SK-N-DZ (cell line): ENCODE results near the gene PPP1R18. TPM values are rescaled to one million over a fixed set of nuclear protein-coding genes. Genes with fewer than 3 reads are reported as not detected.
"Not testable (repeated sequence)": the region's sequence is repeated elsewhere in the genome, so short reads cannot be mapped to it uniquely, and the experiment has no call there.

Experiments used
- DNase-seq: peaks from one replicate; pipeline ENCODE4 v3.0.0-alpha.2; 2015; ENCODE audit warnings: low spot score
- polyA plus RNA-seq, 2 experiments: library from polyadenylated mRNA; depleted of rRNA; stranded (reverse); fragments of >200 nt; gene quantifications; 2 replicates each; pipeline ENCODE4 v1.2.3, GENCODE V29; 2014

PPP1R18 gene, protein sequence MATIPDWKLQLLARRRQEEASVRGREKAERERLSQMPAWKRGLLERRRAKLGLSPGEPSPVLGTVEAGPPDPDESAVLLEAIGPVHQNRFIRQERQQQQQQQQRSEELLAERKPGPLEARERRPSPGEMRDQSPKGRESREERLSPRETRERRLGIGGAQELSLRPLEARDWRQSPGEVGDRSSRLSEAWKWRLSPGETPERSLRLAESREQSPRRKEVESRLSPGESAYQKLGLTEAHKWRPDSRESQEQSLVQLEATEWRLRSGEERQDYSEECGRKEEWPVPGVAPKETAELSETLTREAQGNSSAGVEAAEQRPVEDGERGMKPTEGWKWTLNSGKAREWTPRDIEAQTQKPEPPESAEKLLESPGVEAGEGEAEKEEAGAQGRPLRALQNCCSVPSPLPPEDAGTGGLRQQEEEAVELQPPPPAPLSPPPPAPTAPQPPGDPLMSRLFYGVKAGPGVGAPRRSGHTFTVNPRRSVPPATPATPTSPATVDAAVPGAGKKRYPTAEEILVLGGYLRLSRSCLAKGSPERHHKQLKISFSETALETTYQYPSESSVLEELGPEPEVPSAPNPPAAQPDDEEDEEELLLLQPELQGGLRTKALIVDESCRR
- polyA plus RNA-seq (2014; cell fraction: cytosol; rRNA removed), result 28.9 and 34.9 TPM in 2 replicates
- polyA plus RNA-seq (2014; cell fraction: nucleus; rRNA removed), result 17.2 and 21.3 TPM in 2 replicates

DNA sequence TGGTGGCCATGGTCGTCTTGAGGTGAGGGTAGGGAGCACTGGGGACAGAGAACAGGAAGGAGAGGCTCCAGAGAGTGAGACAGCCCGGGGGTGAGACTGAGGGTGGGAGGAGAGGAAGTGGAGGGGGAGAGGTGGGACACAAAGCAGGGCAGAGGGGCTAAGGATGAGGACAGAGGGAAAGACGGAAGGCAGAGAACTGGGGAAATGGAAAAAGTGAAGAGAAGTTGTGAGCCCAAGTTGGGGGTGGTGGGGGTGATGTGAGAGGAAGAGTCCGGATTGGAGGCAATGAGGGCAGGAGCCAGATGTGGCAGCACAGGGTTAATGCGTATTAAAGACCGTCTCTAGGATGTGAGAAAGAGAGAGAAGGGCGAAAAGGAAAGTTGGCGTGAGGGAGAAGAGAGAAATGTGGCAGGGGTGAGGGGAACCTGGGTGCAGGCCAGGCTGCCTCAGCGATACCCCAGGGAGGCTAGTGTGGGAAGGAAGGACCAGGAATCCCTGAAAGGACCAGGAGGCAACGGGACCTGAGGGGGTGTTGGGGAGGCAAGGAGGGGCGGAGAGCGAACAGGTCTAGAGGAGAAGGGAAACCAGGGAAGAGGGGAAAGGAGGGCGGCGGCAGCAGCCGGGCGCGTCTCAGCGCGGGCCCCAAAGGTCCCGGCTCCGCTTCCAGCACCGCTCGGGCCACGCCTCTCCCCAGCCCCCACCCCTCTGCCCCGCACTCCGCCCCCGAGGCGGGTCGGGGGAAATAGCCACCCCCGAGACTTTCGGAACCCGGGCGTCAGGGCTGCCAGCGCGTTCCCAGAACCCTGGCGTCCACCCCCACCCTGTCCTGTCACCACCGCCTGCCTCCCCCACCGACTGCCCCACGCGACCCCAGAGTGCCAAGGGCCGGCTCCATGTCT lies at the start of gene PPP1R18:
Gene PPP1R18 (minus strand): TSS at position 637 of the 899 bp plus-strand sequence. CDS start 627 bp downstream, at position 10.
- DNase-seq, result no peak

DNA sequence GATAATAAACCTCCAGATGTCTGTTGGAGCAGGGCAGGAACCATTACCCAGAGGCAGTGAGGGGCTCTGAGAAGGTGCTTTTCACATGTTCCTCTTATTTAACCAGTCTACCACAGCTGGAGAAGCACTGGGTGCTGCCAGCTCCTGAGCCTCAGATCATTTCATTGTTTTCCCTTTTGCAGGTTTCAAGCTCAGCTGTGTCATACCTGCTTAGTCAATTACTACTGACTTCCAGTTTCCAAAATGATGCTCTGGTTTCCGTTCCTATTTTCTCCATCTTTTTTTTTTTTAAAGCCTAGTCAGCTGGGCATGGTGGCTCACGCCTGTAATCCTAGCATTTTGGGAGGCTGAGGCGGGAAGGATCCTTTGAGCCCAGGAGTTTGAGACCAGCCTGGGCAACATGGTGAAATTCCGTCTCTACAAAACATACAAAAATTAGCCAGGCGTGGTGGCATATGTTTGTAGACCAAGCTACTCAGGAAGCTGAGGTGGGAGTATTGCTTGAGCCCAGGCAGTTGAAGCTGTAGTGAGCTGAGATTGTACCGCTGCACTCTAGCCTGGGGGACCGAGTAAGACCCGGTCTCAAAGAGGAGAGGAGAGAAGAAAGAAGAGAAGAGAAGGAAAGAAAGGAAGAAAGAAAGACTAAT lies 49.3 kb upstream of the PPP1R18 start:
- no peak for DNase-seq

DNA sequence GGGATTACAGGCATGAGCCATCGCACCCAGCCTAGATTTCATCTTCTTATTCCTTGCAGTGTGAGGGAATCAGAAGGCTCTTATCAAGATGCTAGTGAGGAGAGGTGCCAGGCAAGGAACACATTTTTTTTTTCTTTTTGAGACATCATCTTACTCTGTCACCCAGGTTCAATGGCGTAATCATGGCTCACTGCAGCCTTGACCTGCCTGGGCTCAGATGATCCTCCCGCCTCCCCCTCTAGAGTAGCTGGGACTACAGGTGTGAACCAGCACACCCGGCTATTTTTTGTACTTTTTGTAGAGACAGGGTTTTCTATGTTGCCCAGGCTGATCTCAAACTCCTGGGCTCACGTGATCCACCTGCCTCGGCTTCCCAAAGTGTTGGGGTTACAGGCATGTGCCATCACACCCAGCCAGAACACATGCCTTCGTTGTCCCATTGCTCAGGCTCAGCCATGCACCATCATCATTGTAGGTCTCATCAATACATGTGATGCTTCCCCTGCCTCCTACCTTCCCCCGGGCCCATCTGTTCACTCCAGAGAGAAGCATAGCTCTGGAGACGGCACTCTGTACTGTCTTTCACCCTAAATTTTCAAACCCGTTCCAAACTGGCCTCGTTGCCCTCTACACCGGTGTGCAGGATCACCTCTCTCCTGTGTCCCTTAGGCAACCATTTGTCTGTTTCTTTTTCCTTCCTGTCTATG lies 45.9 kb upstream of the PPP1R18 start:
- DNase-seq, result no peak

DNA sequence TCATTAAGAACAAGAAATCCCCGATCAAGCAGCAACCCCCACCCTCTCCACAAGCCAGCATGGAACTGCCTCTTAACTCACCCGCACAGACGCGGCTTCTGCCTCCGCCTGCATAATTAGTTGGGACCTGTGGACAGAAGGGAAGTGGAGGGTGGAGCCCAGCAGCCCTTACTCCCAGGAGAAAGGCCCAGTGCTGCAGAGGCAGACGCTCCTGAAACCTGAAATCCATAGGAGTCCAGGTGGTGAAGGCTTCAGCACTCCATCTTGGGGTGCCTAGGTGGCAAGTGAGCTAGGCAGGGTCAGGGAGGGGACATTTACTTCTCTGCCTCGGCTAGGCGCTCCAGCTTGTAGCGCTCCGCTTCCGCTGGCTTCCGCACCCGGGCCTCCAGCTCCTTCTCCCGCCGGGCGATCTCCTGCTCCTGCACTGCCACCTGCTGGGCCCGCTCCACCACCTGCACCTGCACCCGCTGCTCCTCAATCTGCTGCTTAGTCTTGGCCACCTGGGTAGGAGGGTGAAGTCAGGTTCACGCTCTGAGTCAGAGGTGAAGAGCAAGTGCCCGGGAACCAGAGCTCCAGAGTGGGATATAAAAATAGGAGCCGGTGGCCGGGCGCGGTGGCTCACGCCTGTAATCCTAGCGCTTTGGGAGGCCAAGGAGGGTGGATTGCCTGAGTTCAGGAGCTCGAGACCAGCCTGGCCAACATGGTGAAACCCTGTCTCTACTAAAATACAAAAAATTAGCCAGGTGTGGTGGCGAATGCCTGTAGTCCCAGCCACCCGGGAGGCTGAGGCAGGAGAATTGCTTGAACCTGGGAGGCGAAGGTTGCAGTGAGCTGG lies 44.4 kb upstream of the PPP1R18 start:
- peak; percentile 77 for DNase-seq

DNA sequence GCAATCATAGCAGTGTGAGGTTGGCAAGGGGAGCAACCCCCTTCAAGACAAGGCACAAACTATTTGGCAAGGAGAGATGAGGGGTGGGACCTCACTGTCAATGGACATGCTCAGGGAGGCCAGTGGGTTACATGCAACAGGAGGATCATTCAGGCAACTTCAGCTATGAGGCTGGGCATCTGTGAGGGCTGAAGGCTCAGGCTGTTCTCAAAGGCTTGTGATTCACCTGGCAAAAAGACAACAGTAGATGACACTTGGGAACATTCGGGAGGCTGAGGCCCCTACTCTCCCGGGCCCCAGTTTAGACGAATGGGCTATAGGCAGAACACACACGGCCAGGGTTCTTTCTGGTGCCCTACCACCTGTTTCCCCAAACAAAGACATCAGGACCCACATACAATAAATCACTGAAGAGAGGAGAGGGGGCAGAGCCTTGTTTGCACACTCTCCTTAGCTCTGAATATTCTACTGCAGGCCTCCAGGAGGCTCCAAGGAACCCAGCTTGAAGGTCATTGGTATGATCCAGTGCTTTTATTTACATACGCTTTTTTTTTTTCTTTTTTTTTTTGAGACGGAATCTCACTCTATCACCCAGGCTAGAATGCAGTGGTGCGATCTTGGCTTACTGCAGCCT lies 41.6 kb upstream of the PPP1R18 start:
- DNase-seq, result no peak

DNA sequence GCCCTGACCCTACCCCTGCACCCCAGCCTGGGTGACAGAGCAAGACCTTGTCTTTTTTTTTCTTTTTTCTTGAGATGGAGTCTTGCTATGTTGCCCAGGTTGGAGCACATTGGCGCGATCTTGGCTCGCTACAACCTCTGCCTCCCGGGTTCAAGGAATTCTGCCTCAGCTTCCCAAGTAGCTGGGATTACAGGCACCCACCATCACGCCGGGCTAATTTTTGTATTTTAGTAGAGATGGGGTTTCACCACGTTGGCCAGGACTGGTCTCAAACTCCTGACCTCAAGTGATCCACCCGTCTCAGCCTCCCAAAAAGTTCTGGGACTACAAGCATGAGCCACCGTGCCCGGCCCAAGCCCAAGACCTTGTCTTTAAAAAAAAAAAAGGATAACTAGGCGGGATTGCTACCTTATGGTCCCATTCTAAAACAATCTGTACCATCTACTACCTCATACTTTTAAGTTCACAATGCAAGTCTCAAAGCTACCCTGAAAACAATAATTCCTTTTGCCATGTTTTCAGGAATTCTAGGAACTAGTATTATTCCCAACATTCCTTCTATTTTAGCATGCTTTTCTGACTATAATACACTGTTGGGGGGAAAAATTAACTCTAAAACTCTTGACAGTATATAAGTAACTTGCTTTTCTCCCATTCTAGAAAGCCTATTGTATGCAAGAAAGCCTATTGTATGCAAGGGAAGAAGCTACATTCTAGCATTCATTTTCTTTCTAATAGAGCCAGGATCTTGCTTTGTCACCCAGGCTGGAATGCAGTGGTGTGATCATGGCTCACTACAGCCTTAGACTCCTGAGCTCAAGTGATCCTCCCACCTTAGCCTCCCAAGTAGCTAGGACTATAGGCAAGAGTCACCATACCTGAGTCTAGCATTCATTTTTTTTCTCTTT lies 40.3 kb upstream of the PPP1R18 start:
- DNase-seq, result no peak

DNA sequence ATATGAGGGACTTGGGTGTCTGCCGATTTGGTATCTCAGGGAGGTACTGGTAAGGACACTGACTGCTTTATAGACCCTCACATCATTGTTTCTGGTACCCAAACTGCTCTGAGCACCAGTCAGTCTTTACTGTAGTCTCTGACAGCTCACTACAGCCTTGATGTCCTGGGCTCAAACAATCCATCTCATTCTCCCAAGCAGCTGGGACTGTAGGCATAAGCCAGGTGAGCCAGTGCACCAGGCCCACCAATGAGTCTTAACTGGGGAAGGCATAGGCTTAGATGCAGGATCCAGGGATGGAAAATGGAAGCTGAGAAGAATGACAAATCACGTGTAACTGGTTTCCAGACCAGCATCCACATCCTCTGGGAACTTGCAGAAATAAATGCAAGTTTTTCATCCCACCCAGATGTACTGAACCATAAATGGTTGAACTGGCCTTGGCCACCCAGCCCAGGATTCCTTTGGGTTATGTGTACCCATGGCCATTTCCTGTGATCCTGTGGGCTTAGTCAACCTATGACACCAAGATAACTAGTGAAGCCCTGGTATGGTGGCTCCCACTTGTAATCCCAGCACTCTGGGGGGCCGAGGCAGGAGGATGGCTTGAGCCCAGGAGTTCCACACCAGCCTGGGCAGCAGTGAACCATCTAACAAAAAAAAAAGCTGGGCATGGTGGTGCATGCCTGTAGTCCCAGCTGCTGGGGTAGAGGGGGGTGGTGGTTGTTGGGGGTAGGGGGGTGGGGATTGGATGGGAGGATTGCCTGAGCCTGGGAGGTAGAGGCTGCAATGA lies 39.5 kb upstream of the PPP1R18 start:
- peak; percentile 57 for DNase-seq

DNA sequence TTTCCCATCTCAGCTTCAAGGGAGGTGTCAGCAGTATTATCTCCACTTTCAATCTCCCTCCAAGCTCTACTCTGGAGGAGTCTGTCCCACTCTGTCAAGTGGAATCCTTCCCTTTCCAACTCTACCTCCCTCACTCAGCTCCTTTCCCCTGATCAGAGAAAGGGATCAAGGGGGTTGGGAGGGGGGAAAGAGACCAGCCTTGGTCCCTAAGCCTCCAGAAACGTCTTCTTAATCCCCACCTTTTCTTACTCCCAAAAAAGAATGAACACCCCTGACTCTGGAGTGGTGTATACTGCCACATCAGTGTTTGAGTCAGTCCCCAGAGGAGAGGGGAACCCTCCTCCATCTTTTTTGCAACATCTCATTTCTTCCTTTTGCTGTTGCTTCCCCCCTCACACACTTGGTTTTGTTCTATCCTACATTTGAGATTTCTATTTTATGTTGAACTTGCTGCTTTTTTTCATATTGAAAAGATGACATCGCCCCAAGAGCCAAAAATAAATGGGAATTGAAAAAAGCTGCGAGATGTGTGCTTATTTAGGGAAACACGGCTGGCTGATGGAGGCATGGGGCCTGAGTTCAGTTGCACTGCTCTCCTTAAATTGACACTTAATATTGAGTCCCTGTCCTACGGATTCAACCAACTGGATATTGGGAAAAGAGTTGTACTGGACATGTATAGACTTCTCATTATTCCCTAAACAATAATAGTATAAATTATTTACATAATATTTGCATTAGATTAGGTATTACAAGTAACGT lies 38.6 kb upstream of the PPP1R18 start:
- peak; percentile 34 for DNase-seq

DNA sequence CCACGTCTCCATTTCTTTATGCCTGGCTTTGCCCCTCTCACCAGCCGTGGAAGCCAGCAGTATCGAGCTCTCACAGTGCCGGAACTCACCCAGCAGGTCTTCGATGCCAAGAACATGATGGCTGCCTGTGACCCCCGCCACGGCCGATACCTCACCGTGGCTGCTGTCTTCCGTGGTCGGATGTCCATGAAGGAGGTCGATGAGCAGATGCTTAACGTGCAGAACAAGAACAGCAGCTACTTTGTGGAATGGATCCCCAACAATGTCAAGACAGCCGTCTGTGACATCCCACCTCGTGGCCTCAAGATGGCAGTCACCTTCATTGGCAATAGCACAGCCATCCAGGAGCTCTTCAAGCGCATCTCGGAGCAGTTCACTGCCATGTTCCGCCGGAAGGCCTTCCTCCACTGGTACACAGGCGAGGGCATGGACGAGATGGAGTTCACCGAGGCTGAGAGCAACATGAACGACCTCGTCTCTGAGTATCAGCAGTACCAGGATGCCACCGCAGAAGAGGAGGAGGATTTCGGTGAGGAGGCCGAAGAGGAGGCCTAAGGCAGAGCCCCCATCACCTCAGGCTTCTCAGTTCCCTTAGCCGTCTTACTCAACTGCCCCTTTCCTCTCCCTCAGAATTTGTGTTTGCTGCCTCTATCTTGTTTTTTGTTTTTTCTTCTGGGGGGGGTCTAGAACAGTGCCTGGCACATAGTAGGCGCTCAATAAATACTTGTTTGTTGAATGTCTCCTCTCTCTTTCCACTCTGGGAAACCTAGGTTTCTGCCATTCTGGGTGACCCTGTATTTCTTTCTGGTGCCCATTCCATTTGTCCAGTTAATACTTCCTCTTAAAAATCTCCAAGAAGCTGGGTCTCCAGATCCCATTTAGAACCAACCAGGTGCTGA lies 37.6 kb upstream of the PPP1R18 start:
- DNase-seq, result not testable (repeated sequence)

DNA sequence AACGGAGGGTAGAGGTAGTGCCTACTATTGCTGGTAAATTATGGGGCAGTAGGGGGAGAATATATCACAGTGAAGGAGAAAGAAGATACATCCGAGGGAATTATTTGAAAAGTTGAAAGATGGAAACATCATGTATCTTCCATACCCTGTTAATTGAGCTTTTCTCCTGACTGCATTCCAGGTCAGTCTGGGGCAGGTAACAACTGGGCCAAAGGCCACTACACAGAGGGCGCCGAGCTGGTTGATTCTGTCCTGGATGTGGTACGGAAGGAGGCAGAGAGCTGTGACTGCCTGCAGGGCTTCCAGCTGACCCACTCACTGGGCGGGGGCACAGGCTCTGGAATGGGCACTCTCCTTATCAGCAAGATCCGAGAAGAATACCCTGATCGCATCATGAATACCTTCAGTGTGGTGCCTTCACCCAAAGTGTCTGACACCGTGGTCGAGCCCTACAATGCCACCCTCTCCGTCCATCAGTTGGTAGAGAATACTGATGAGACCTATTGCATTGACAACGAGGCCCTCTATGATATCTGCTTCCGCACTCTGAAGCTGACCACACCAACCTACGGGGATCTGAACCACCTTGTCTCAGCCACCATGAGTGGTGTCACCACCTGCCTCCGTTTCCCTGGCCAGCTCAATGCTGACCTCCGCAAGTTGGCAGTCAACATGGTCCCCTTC lies 36.9 kb upstream of the PPP1R18 start:
- DNase-seq, result not testable (repeated sequence)

DNA sequence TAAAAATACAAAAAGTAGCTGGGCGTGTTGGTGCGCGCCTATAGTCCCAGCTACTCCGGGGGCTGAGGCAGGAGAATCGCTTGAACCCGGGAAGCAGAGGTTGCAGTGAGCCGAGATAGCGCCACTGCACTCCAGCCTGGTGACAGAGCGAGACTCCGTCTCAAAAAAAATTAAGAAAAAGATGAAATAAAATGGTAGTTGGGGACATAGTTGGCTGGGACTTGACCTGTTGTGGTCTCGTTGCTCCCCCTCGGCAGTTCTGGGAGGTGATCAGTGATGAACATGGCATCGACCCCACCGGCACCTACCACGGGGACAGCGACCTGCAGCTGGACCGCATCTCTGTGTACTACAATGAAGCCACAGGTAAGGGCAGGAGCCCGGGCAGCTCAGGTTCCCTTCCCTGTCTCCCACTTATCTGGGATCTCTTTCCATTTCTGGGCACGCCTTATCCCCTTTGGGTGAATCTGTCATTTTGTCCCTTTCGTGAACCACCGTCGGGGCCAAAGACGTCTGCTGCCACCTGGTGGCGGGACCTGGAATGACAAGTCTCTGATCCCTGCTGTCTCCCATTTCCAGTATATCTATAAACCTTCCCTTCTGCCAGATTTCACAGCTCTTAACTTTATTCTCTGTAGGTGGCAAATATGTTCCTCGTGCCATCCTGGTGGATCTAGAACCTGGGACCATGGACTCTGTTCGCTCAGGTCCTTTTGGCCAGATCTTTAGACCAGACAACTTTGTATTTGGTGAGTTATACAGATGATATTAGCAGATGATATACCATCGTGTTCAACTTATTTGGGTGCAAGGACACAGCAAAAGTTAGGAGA lies 36.1 kb upstream of the PPP1R18 start:
- DNase-seq, result peak; percentile 81

DNA sequence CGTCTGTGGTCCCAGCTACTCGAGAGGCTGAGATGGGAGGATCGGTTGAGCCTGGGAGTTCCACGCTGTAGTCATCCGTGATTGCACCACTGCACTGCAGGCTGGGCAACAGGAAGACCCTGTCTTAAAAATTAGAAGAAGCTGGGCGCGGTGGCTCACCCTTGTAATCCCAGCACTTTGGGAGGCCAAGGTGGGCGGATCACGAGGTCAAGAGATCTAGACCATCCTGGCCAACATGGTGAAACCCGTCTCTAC lies 35.5 kb upstream of the PPP1R18 start:
- not testable (repeated sequence) for DNase-seq

DNA sequence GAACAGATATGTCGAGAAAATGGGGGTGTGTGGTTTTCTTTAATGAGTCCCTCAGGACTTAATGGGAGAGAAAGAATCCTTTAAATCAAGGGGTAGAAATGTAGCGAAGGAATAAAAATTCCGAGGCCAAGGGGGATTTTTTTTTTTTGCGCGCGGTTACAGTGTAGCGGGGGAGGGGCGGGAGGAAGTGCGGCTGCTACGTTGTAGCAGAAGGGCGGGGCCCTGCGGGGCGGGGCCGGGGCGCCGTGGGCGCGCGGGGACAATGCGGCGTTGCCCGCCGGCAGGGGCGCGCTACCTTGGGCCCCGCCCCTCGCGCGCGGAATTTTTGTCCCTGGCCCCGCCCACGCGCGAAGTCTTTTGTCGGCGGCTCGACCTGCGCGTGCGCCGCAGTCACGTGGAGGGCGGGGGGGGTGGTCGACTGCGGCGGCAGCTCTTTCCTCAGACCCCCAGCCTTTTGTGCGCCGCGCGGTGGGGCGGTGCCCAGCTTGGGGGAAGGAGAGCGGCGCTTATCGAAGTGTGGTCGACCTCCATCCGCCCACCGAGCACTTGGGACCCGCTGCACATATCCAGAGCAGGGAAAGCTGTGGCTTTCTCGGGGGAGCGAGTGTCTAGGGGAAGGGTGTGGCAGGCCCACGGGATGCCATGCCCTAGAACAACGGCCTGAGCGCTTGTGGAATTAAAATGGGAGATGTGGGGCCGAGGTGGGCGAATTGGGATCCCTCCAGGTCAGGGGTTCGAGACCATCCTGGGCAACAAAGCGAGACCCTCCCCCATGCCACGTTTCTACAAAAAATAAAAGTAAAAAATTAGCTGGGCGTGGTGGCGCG lies 35.0 kb upstream of the PPP1R18 start:
- peak; percentile 83 for DNase-seq
